ENCODE measurements around the gene NPHP4. TPM values are rescaled to one million over a fixed set of nuclear protein-coding genes. Genes with fewer than 3 reads are reported as not detected.

The NPHP4 gene
- total RNA-seq (1 to 10 TPM; 4.8 to 6.0 (median 5.4) TPM), polyA plus RNA-seq (2.8 TPM)
- long read RNA-seq, donor 1, partial matches to known transcripts = 1 of 9 reads
- long read RNA-seq, donor 1, other reads (novel, unspliced or antisense) = 8 of 9 reads
- long read RNA-seq, donor 2, partial matches to known transcripts = 3 of 6 reads
- long read RNA-seq, donor 2, other reads (novel, unspliced or antisense) = 3 of 6 reads
- long read RNA-seq, donor 3, partial matches to known transcripts = 3 of 7 reads
- long read RNA-seq, donor 3, other reads (novel, unspliced or antisense) = 4 of 7 reads
- long read RNA-seq, donor 4, partial matches to known transcripts = 1 of 6 reads
- long read RNA-seq, donor 4, other reads (novel, unspliced or antisense) = 5 of 6 reads

DNA sequence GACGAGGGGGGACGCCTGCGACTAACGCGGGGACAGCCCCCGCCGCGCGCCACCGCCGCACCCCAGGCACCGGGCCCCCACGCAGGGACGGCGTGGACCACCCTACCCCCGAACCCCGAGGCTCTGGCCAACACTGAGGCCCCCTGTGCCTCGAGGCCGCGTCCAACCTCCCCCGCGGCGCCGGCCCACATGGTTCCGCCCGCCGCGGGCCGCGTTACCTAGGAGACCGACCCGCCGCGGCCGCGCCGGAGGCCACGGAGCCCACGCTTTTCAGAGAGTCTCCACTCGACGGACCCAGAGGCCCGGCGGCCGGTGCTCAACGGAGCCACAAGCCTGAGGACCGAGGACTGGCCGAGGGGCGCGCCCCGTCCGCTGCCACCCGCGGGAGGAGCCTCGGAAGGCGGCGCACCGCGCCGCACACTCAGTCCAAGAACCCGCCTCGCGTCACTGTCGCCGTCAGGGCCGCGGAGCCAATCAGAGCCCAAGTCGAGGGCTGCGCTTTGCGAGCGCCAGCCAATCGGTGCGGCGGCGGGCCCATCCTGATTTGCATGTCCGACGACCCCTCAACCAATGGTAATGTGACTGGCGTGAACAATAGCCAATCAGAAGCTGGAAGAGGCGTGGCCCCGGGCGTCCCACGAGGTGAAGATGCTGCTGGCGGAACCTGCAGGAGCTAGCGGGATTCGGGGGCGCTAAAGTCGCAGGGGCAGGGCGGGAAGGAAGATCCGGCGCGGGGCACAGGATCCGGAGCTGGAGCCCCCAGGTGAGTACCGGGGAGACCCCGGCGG, at the start of gene NPHP4:
Gene NPHP4, minus strand, starts transcription at position 400 of the 788 bp plus-strand sequence. CDS start 6,136 bp downstream, outside the sequence.
- DNase-seq (peak; percentile 100), ATAC-seq (peak; percentile 97)
- intact Hi-C loops (cut with DNase I) = no loop called here

DNA sequence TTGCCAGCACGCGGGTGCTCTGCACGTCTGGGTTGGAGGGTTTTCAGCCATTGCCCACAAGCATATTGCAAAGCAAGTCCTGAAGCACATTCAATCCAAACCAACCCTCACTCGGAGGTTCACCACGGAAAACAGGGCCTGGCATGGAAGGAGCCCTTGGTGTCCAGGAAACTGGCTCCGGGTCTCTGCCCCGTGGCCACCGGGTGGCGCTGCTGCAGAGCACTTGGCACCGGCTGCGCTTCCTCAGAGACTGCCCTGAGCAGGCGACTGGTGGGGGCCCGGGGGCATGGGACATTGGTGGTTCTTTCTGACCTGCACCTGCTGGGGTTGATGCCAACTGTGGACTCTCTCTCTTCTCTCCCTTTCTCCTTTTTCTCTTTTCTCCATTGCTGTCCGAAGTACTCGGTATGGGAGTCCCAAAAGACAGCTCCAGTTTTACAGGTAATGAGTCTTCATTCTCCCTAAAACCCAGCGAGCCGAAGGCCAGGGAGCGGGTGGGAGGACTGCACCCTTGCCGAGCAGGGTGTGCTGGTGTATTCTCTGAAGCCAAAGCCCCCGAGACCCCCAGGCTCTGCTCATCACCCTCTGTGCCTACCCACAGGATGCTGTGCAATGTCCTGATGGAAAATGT, 49.3 kb upstream of the NPHP4 start:
- intact Hi-C loops (cut with DNase I) = loop anchor here in 2 of 4 donors (10.0 kb wide), 2 partner anchors 203 to 293 kb away; partner anchors contain the start of gene HES3 (in 1 of the 2)
- H3K4me1 ChIP-seq (ENCODE audit: control insufficient read depth, insufficient read depth, low read length) = no peaks in the 10 kb centered on the region
- ATAC-seq = peak in 1 of 2 donors; percentile 42
- no peak overlapping the region for H3K27ac ChIP-seq (ENCODE audit: low read length)
- no peak overlapping the region for H3K4me3 ChIP-seq (ENCODE audit: low read length)
- H3K9me3 ChIP-seq (ENCODE audit: control insufficient read depth, low read length) = no peaks in the 10 kb centered on the region
- no peaks in the 10 kb centered on the region for H3K27me3 ChIP-seq (ENCODE audit: control insufficient read depth, insufficient read depth)
- DNase-seq = peak in 2 of 3 donors; percentile 71 to 77
- WGBS = 57% methylated on average over 20 of the region's 20 CpGs

More for the DNA sequence above, at the start of gene NPHP4:
- H3K27ac ChIP-seq (ENCODE audit: low read length) = peak within 1 kb of the TSS; percentile 61
- H3K4me1 ChIP-seq (ENCODE audit: control insufficient read depth, insufficient read depth, low read length) = peaks cover 2% of the 10 kb centered on the region
- no peaks in the 10 kb centered on the region for H3K27me3 ChIP-seq (ENCODE audit: control insufficient read depth, insufficient read depth)
- under 1% methylated on average over 94 of the region's 94 CpGs for WGBS
- peak within 1 kb of the TSS; percentile 59 for H3K4me3 ChIP-seq (ENCODE audit: low read length)
- no peaks in the 10 kb centered on the region for H3K9me3 ChIP-seq (ENCODE audit: control insufficient read depth, low read length)

DNA sequence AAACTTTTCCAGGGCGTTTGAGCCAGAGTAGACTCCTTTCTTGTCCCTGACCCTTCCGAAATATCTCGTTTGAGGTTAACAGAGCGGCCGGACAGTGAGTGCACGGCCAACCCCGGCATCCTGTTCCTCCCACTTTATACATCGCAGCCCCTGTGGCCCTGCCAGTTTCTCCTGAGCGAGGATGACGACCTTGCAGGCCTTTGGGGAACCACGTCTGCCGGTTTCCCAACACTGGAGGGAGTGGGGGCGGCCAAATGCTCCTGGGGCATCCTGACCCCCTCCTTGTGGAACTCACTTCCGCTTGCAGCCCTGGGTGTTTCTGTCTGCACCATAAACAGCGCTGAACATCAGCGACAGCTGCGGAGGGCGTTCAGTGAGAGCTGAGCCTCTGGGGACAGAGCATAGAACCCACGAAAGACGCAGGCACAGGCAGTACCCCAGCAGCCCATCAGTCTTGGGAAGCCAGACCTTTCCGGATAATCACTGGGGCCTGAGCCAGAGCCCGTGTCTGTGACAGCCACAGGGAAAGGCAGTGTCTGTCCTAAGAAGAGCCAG, 48.7 kb upstream of the NPHP4 start:
- ATAC-seq = no peak
- Histone ChIP-seq H3K4me1 (ENCODE audit: control insufficient read depth, insufficient read depth, low read length) (no peaks in the 10 kb centered on the region), H3K9me3 (ENCODE audit: control insufficient read depth, low read length) (no peaks in the 10 kb centered on the region), H3K27ac (ENCODE audit: low read length) (no peak overlapping the region), H3K4me3 (ENCODE audit: low read length) (no peak overlapping the region), H3K27me3 (ENCODE audit: control insufficient read depth, insufficient read depth) (no peaks in the 10 kb centered on the region)
- DNase-seq = peak in 2 of 3 donors; percentile 37 to 38
- intact Hi-C loops (cut with DNase I) = loop anchor here in 2 of 4 donors (10.0 kb wide), 2 partner anchors 204 to 294 kb away; partner anchors contain the start of gene HES3 (in 1 of the 2)
- WGBS = 82% methylated on average over 22 of the region's 22 CpGs

DNA sequence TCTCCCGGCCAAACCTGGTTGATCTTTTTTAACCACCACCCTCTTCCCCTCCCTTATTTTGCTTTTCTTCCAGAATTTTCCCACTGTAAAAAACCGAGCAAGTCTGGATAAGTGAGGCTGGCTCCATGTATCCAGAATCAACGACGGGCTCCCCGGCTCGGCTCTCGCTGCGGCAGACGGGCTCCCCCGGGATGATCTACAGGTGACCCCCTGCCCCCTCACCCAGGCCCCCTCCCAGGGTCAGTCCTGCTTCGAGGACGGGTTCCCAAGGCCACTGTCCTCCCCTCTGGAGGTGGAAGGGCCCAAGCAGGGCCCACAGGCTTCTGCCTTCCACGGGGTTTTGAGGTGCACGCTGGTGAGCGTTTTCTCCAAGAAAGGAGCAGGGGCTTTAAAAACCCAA, 48.2 kb upstream of the NPHP4 start:
- WGBS = 90% methylated on average over 15 of the region's 15 CpGs
- peak in 2 of 3 donors; percentile 12 to 41 for DNase-seq
- no peak for ATAC-seq
- Histone ChIP-seq H3K4me1 (ENCODE audit: control insufficient read depth, insufficient read depth, low read length) (no peaks in the 10 kb centered on the region), H3K4me3 (ENCODE audit: low read length) (no peak overlapping the region), H3K27ac (ENCODE audit: low read length) (no peak overlapping the region), H3K27me3 (ENCODE audit: control insufficient read depth, insufficient read depth) (no peaks in the 10 kb centered on the region), H3K9me3 (ENCODE audit: control insufficient read depth, low read length) (no peaks in the 10 kb centered on the region)
- intact Hi-C loops (cut with DNase I) = loop anchor here in 2 of 4 donors (10.0 kb wide), 2 partner anchors 204 to 294 kb away; partner anchors contain the start of gene HES3 (in 1 of the 2)

DNA sequence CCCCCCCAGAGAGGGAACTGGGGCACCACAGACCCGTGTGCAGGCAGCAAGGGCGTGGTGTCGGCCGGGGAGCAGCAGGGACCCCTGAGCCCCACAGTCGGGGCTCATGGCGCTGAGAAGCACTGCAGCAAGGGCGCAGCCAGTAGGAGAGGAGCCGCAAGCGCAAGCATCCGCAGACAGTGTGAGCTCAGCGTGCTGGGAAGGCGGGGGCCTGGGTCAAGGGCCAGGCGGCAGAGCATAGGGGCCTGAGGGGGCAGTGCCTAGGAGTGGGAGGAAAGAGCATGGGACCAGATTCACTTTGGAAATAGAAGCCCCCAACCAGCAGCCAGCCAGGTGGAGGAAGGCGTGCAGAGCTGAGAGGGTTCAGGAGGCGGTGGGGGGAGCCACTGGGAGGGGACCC, 46.8 kb upstream of the NPHP4 start:
- Histone ChIP-seq H3K4me3 (ENCODE audit: low read length) (no peak overlapping the region), H3K27me3 (ENCODE audit: control insufficient read depth, insufficient read depth) (no peaks in the 10 kb centered on the region), H3K27ac (ENCODE audit: low read length) (no peak overlapping the region), H3K9me3 (ENCODE audit: control insufficient read depth, low read length) (no peaks in the 10 kb centered on the region), H3K4me1 (ENCODE audit: control insufficient read depth, insufficient read depth, low read length) (no peaks in the 10 kb centered on the region)
- intact Hi-C loops (cut with DNase I) = no loop called here
- DNase-seq (peak in 2 of 3 donors; percentile 21 to 44), ATAC-seq (no peak)
- WGBS = 89% methylated on average over 15 of the region's 15 CpGs

DNA sequence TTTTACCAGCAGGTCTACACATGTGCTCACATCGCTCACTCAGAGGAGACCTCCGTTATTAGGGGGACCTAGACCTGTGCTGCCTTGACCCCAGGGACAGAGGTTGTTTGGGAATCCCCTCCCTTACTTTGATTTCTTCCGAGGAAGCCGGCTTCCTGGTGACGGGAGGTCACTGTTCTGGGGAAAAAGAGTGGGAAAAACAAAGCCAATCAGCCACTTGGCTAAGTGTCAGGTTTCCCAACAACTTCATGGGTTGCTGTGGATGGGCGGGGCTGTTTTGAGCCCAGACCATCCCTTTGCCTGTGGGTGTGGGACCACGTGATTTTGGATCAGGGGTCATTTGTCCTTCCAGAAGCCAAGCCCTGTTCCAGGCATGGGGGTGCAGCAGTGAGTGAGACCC, 46.4 kb upstream of the NPHP4 start:
- Histone ChIP-seq H3K27me3 (ENCODE audit: control insufficient read depth, insufficient read depth) (no peaks in the 10 kb centered on the region), H3K9me3 (ENCODE audit: control insufficient read depth, low read length) (no peaks in the 10 kb centered on the region), H3K27ac (ENCODE audit: low read length) (no peak overlapping the region), H3K4me1 (ENCODE audit: control insufficient read depth, insufficient read depth, low read length) (no peaks in the 10 kb centered on the region), H3K4me3 (ENCODE audit: low read length) (no peak overlapping the region)
- no peak for ATAC-seq
- intact Hi-C loops (cut with DNase I) = no loop called here
- DNase-seq = no peak
- WGBS = 68% methylated on average over 7 of the region's 7 CpGs

DNA sequence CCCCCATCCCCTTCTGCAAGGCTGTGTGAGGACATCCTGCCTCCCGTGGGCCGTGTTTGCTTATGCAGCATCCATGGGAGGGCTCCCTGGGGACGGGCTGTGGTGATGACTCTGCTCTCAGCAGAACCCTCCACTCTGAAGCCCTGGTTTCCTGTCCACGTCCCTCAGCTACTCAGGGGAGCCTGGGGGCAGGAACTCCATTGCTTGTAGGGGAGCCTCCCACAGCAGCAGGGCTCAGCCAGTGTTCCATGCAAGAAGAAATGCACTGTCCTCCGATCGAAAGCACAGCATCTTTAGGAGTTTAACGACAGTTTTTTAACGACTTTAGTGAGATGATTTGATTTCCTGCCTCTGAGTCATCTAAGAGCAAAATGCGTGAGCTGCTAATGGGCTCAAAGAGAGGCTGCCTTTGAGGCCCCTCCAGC, 45.1 kb upstream of the NPHP4 start:
- 31% methylated on average over 9 of the region's 9 CpGs for WGBS
- no peak for ATAC-seq
- Histone ChIP-seq H3K9me3 (ENCODE audit: control insufficient read depth, low read length) (no peaks in the 10 kb centered on the region), H3K4me3 (ENCODE audit: low read length) (no peak overlapping the region), H3K27me3 (ENCODE audit: control insufficient read depth, insufficient read depth) (no peaks in the 10 kb centered on the region), H3K27ac (ENCODE audit: low read length) (no peak overlapping the region), H3K4me1 (ENCODE audit: control insufficient read depth, insufficient read depth, low read length) (no peaks in the 10 kb centered on the region)
- intact Hi-C loops (cut with DNase I) = no loop called here
- DNase-seq = peak in 2 of 3 donors; percentile 9 to 15

DNA sequence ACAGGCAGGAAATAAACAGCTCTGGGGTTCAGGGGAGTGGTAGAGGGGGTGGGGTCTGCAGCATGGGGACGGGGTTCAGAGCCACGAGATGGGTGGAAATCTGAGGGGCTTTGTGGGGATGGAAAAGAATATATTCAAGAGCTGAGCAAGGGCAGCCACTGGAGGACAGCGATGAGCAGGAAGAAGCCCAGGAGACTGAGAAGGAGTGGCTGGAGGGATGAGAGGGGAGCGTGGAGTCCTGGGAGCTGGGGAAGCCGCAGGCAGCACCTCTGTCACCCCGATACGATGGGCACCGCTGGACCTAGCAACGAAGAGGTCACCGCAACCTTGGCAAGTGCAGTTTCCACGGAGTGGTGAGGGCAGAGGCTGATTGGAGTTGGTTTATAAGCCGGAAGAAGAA, 43.5 kb upstream of the NPHP4 start:
- H3K27ac ChIP-seq (ENCODE audit: low read length) = no peak overlapping the region
- intact Hi-C loops (cut with DNase I) = no loop called here
- 71% methylated on average over 12 of the region's 12 CpGs for WGBS
- DNase-seq (peak in 1 of 3 donors; percentile 3), ATAC-seq (no peak)
- no peaks in the 10 kb centered on the region for H3K4me1 ChIP-seq (ENCODE audit: control insufficient read depth, insufficient read depth, low read length)
- no peaks in the 10 kb centered on the region for H3K9me3 ChIP-seq (ENCODE audit: control insufficient read depth, low read length)
- H3K27me3 ChIP-seq (ENCODE audit: control insufficient read depth, insufficient read depth) = no peaks in the 10 kb centered on the region
- no peak overlapping the region for H3K4me3 ChIP-seq (ENCODE audit: low read length)

DNA sequence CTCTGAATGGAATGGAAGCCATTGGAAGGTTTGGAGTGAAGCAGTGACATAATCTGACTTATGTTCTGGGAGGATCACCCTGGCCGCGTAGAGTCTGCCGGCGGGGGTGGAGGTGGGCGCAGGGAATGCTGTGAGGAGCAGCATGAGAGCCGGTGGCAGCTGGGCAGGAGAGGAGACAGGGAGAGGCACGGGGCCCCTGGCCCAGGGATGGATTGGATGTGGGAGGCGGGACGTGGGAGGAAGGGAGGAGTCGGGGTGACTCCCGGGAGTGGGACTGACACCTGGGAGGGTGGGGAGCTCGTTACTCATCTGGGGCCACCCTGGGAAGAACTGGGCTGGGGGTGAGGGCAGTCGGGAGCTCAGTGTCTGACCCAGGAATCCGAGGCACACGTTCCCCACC, 43.1 kb upstream of the NPHP4 start:
- Histone ChIP-seq H3K4me3 (ENCODE audit: low read length) (no peak overlapping the region), H3K27ac (ENCODE audit: low read length) (no peak overlapping the region), H3K4me1 (ENCODE audit: control insufficient read depth, insufficient read depth, low read length) (no peaks in the 10 kb centered on the region), H3K9me3 (ENCODE audit: control insufficient read depth, low read length) (no peaks in the 10 kb centered on the region), H3K27me3 (ENCODE audit: control insufficient read depth, insufficient read depth) (no peaks in the 10 kb centered on the region)
- 72% methylated on average over 15 of the region's 15 CpGs for WGBS
- ATAC-seq (no peak), DNase-seq (peak in 2 of 3 donors; percentile 23 to 47)
- intact Hi-C loops (cut with DNase I) = no loop called here

DNA sequence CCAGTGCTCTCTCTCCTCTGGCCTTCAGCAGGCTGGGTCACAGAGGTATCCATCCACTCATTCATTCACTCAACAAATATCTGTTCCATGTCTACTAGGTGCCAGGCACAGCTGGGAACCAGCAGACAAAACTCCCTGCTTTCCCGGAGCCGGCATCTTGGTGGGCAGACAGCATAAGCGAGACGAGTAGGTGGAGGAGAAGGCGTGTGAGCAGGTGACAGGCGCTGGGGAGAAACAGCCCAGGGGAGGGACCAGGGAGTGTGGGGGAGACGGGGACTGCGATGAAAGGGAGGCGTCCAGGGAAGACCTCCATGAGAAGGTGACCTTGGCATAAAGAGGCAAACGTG, 42.5 kb upstream of the NPHP4 start:
- Histone ChIP-seq H3K9me3 (ENCODE audit: control insufficient read depth, low read length) (no peaks in the 10 kb centered on the region), H3K4me1 (ENCODE audit: control insufficient read depth, insufficient read depth, low read length) (no peaks in the 10 kb centered on the region), H3K27ac (ENCODE audit: low read length) (no peak overlapping the region), H3K4me3 (ENCODE audit: low read length) (no peak overlapping the region), H3K27me3 (ENCODE audit: control insufficient read depth, insufficient read depth) (no peaks in the 10 kb centered on the region)
- ATAC-seq (no peak), DNase-seq (peak in 1 of 3 donors; percentile 24)
- 56% methylated on average over 10 of the region's 10 CpGs for WGBS
- intact Hi-C loops (cut with DNase I) = no loop called here
